H7 (cell line): ENCODE results near the gene FAM163A. TPM values are rescaled to one million over a fixed set of nuclear protein-coding genes. Genes with fewer than 3 reads are reported as not detected.
A peak's percentile ranks its signal among the peaks of the same experiment; 100 is the strongest.
"Not testable (repeated sequence)": the region's sequence is repeated elsewhere in the genome, so short reads cannot be mapped to it uniquely, and the experiment has no call there.

Source experiments
- DNase-seq: peaks from one replicate; pipeline ENCODE4 v3.0.0; 2012
- H3K27me3 ChIP-seq: 2 replicates; pipeline ENCODE4 v1.6.0; 2011; ENCODE audit warnings: mild to moderate bottlenecking, low read length; ENCODE audit not compliant: control insufficient read depth, insufficient read depth
- H3K36me3 ChIP-seq: replicated peaks from 2 replicates; pipeline ENCODE4 v1.5.1; 2011; ENCODE audit warnings: low read length; ENCODE audit not compliant: control insufficient read depth, insufficient read depth
- H3K4me3 ChIP-seq: 2 replicates; pipeline ENCODE4 v1.5.1; 2011; ENCODE audit warnings: low read depth, mild to moderate bottlenecking, control low read depth, low read length, moderate library complexity; ENCODE audit not compliant: insufficient read depth
- total RNA-seq: library from RNA; depleted of rRNA; stranded (reverse); fragments of >200 nt; shearing (Covaris generic); gene quantifications from 2 replicates; pipeline ENCODE4 v1.2.3, GENCODE V29; 2014

Gene FAM163A
- total RNA-seq, 1 experiment from 2014 or later = 0.10 TPM

GRCh38 chr1:179822065-179822464, 79.0 kb downstream of the FAM163A start:
- Histone ChIP-seq H3K4me3 (no peak overlapping the region), H3K27me3 (no peaks in the 10 kb centered on the region; the same call in 1 of the 2 replicates)
- no peak for DNase-seq

DNA sequence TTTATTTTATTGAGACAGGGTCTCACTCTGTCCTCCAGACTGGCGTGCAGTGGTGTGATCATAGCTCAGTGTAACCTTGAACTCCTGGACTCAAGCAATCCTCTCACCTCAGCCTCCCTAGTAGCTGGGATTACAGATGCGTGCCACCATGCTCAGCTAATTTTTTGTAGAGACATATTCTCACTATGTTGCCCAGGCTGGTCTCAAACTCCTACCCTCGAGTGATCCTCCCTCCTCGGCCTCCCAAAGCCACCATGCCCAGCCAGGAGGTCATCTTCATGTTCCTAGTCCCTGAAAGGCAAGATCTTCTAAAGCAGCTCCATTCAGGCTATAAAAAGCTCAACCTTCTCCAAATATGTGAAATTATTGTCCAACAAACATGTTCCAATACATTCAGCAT, 80.6 kb downstream of the FAM163A start:
- Histone ChIP-seq H3K27me3 (no peaks in the 10 kb centered on the region; the same call in 1 of the 2 replicates), H3K4me3 (no peak overlapping the region), H3K36me3 (no peaks in the 10 kb centered on the region)
- DNase-seq = no peak

More at GRCh38 chr1:179822065-179822464, 79.0 kb downstream of the FAM163A start:
- no peaks in the 10 kb centered on the region for H3K36me3 ChIP-seq

DNA sequence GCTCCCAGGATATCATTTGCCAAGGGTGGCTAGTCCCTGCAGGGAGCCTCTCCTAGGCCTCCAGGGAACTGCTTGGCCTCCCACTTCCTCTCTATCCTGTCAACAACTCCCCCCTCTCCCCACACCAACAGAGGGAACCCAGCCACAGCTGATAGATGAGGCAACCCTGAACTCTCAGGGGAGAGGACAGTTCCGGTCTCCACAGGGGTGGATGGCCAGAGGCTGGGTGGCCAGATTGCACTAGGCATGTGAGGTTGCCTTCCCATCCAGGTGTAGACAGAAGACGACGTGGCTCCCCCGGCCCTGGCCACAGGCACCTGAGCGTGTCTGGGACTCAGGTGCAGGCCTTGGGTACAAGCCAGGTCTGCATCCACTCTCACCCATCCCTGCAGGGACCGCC, 81.2 kb downstream of the FAM163A start:
- no peaks in the 10 kb centered on the region; the same call in 1 of the 2 replicates for H3K27me3 ChIP-seq
- no peak overlapping the region for H3K4me3 ChIP-seq
- no peaks in the 10 kb centered on the region for H3K36me3 ChIP-seq
- no peak for DNase-seq

DNA sequence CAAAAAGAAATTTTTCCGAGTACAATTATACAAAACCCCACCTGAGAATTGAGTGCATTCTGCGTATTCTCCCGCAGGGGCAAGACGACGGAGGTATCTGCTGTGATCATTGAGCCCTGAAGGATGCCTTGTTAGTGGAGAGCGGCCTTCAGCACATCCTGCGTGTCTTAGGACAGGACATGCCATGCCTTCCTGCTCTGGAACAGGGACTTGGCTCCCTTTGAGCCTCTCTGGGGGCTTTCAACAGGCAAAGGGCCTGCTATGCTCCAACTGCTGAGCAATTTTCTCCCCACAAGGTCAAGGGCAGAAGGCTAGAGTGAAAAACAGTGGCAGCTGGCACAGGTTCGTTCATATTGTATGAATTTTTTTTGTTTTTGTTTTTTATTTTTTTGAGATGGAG, 82.1 kb downstream of the FAM163A start:
- Histone ChIP-seq H3K27me3 (no peaks in the 10 kb centered on the region; the same call in 1 of the 2 replicates), H3K4me3 (no peak overlapping the region), H3K36me3 (no peaks in the 10 kb centered on the region)
- no peak for DNase-seq

GRCh38 chr1:179825798-179826460, 82.8 kb downstream of the FAM163A start:
- peak; percentile 54 for DNase-seq
- Histone ChIP-seq H3K27me3 (no peaks in the 10 kb centered on the region; the same call in 1 of the 2 replicates), H3K36me3 (no peaks in the 10 kb centered on the region), H3K4me3 (no peak overlapping the region)

DNA sequence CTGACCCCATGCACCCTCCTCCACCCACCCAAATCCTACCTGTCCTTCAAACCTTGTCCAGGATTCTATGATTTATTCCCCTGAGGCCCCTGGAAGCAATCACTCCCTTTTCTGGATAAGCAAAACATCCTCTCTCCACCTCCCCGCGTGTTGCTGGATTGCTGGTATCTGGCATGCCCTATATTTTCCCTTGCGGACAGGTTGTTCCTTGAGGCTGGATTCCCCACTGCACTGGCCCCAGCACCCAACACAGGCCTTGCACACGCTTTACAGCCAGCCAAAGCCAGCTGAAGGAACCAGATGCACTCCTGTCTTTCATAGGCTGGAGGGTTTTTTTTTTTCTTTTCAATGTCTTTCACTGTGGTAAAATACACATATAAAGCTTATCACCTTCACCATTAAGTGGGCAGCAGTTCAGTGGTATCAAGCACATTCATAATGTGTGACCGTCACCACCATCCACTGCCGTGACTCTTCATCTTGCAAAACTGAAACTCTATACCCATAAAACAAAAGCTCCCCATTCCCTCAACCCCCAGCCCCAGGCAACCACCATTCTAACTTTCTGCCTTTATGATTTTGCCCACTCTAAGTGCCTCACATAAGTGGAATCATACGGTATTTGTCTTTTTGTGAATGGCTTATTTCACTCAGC, 83.7 kb downstream of the FAM163A start:
- DNase-seq = no peak
- no peaks in the 10 kb centered on the region for H3K36me3 ChIP-seq
- no peaks in the 10 kb centered on the region; the same call in 1 of the 2 replicates for H3K27me3 ChIP-seq
- H3K4me3 ChIP-seq = no peak overlapping the region

GRCh38 chr1:179828554-179829110, 85.5 kb downstream of the FAM163A start:
- no peaks in the 10 kb centered on the region; the same call in 1 of the 2 replicates for H3K27me3 ChIP-seq
- no peak overlapping the region for H3K4me3 ChIP-seq
- no peak for DNase-seq
- H3K36me3 ChIP-seq = no peaks in the 10 kb centered on the region

GRCh38 chr1:179831225-179831624, 88.1 kb downstream of the FAM163A start:
- no peak for DNase-seq
- no peak overlapping the region for H3K4me3 ChIP-seq
- no peaks in the 10 kb centered on the region; the same call in 1 of the 2 replicates for H3K27me3 ChIP-seq
- H3K36me3 ChIP-seq = no peaks in the 10 kb centered on the region

GRCh38 chr1:179831852-179832699, 89.0 kb downstream of the FAM163A start:
- Histone ChIP-seq H3K36me3 (no peaks in the 10 kb centered on the region), H3K4me3 (no peak overlapping the region), H3K27me3 (no peaks in the 10 kb centered on the region; the same call in 1 of the 2 replicates)
- no peak for DNase-seq

- H3K36me3 ChIP-seq, H3K4me3 ChIP-seq, H3K27me3 ChIP-seq, DNase-seq: not testable (repeated sequence)
These were observed 93.8 kb downstream of the FAM163A start for GRCh38 chr1:179836686-179837445.

- no peaks in the 10 kb centered on the region for H3K36me3 ChIP-seq
- DNase-seq = no peak
- H3K4me3 ChIP-seq = no peak overlapping the region
- H3K27me3 ChIP-seq = no peaks in the 10 kb centered on the region
These were observed 97.0 kb downstream of the FAM163A start for GRCh38 chr1:179840107-179840506.

DNA sequence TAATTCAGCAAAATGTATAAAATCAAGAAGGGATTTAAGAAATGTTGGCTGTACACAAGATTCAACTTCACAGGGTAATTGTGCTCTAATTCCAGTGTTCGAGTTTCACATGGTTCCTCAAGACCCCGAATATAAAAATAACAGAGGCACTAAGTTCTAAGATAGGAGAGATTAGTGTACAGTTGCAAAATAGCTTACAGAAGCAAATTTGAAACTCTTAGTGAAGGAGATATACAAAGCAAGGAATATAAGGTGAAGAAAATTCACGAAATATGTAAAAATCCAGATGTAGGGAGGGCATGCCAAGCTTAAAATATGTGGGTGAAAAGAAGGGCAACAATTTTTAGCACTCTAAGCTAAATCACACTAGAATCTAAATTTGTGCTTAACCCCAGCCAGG, 105.1 kb downstream of the FAM163A start:
- Histone ChIP-seq H3K4me3 (no peak overlapping the region), H3K27me3 (no peaks in the 10 kb centered on the region), H3K36me3 (peaks cover 7% of the 10 kb centered on the region)
- DNase-seq = no peak

DNA sequence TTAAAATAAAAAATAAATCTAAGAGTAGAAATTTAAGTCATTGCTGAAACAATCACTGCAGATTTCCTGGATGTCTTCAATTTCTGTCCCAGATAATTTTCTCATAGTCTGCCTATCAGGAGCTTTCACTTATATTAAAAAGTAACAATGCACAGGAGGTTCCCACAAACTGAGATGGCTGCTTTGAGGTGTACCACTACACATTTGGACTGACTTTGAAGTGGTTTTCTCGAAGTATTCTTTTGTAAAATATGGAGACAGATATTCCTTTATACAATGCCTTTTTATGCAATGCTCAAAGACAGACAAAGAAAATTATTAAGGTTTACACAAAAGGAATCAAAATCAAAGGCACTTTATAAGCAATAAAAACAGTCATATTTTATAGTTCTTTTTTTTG, 110.0 kb downstream of the FAM163A start:
- DNase-seq = no peak
- Histone ChIP-seq H3K4me3 (no peak overlapping the region), H3K27me3 (no peaks in the 10 kb centered on the region), H3K36me3 (peaks cover 3% of the 10 kb centered on the region)

DNA sequence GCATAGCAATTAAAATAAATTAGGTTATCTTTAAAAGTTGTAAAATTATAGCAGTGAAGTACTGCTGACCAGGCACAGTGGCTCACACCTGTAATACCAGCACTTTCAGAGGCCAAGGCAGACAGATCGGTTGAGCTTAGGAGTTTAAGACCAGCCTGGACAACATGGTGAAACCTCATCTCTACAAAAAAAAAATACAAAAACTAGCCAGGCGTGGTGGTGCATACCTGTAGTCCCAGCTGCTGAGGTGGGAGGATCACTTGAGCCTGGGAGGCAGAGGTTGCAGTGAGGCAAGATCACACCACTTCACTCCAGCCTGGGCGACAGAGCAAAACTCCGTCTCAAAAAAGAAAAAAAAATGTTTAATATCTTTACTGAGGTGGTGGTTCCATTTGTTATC, 112.7 kb downstream of the FAM163A start:
- H3K4me3 ChIP-seq, H3K36me3 ChIP-seq, H3K27me3 ChIP-seq, DNase-seq: not testable (repeated sequence)
